Neural cell (in vitro differentiated cells): Measurements from ENCODE around the gene MECP2. TPM values are rescaled to one million over a fixed set of nuclear protein-coding genes. Genes with fewer than 3 reads are reported as not detected.

ENCODE experiments used
- H2AFZ ChIP-seq: fragments of 200-600, 300-800 bp; sonication (generic), shearing (Covaris generic); 2 replicates; pipeline ENCODE4 v1.6.0; 2014; ENCODE audit warnings: low read depth, mild to moderate bottlenecking, antibody characterized with exemption, low read length, moderate library complexity
- H3F3A ChIP-seq: fragments of 200-600 bp; shearing (Covaris generic); 2 replicates; pipeline ENCODE4 v1.6.1; 2016; ENCODE audit warnings: mild to moderate bottlenecking, moderate library complexity, mixed read lengths, antibody characterized with exemption, low read length; ENCODE audit not compliant: insufficient read depth, poor library complexity, severe bottlenecking
- H3K27ac ChIP-seq: fragments of 200-600, 300-800 bp; sonication (generic), shearing (Covaris generic); 2 replicates; pipeline ENCODE4 v1.5.1; 2014; ENCODE audit warnings: mild to moderate bottlenecking, low read length, moderate library complexity
- H3K27me3 ChIP-seq: fragments of 300-800, 200-600 bp; sonication (generic), shearing (Covaris generic); 2 replicates; pipeline ENCODE4 v1.6.0; 2014; ENCODE audit warnings: mild to moderate bottlenecking, low read depth, low read length, moderate library complexity; ENCODE audit not compliant: insufficient read depth
- H3K36me3 ChIP-seq: fragments of 300-800, 200-600 bp; sonication (generic), shearing (Covaris generic); 2 replicates; pipeline ENCODE4 v1.5.1; 2014; ENCODE audit warnings: mild to moderate bottlenecking, antibody characterized with exemption, low read length, moderate library complexity; ENCODE audit not compliant: insufficient read depth
- H3K4me2 ChIP-seq: fragments of 300-800, 200-600 bp; sonication (generic), shearing (Covaris generic); 2 replicates; pipeline ENCODE4 v1.6.0; 2014; ENCODE audit warnings: mild to moderate bottlenecking, low read length
- H3K4me3 ChIP-seq: fragments of 300-800, 200-600 bp; sonication (generic), shearing (Covaris generic); 2 replicates; pipeline ENCODE4 v1.5.1; 2014; ENCODE audit warnings: mild to moderate bottlenecking, low read length, moderate library complexity
- H3K79me2 ChIP-seq: fragments of 200-600 bp; shearing (Covaris generic); replicated peaks from 2 replicates; pipeline ENCODE4 v1.6.0; 2014; ENCODE audit warnings: mild to moderate bottlenecking, low read length, moderate library complexity; ENCODE audit not compliant: insufficient read depth
- H3K9ac ChIP-seq: fragments of 300-800, 200-600 bp; sonication (generic), shearing (Covaris generic); 2 replicates; pipeline ENCODE4 v1.6.1; 2016; ENCODE audit warnings: mild to moderate bottlenecking, low read length, mixed read lengths
- H3K9me2 ChIP-seq: fragments of 200-600 bp; shearing (Covaris generic); 2 replicates; pipeline ENCODE4 v1.6.1; 2016; ENCODE audit warnings: mild to moderate bottlenecking, low read length, mixed read lengths; ENCODE audit not compliant: insufficient read depth
- H3K9me3 ChIP-seq: fragments of 200-600, 300-800 bp; sonication (generic), shearing (Covaris generic); 2 replicates; pipeline ENCODE4 v1.6.1; 2016; ENCODE audit warnings: mild to moderate bottlenecking, mixed run types, low read length, moderate library complexity, mixed read lengths
- H4K20me1 ChIP-seq: fragments of 200-600 bp; shearing (Covaris generic); 2 replicates; pipeline ENCODE4 v1.6.1; 2016; ENCODE audit warnings: mild to moderate bottlenecking, mixed run types; ENCODE audit not compliant: insufficient read depth
- MXI1 ChIP-seq: fragments of 450-650 bp; conservative IDR thresholded peaks from 2 replicates; pipeline ENCODE4 v1.6.1; 2014; ENCODE audit warnings: antibody characterized with exemption, mild to moderate bottlenecking; ENCODE audit not compliant: poor library complexity, severe bottlenecking
- POLR2AphosphoS5 ChIP-seq: IDR thresholded peaks from 2 replicates; pipeline ENCODE4 v1.6.1; 2012
- REST ChIP-seq: IDR thresholded peaks from 2 replicates; pipeline ENCODE4 v1.6.1; 2012; ENCODE audit warnings: borderline replicate concordance
- SMC3 ChIP-seq: fragments of 450-650 bp; conservative IDR thresholded peaks from 2 replicates; pipeline ENCODE4 v1.6.1; 2014; ENCODE audit warnings: antibody characterized with exemption, mild to moderate bottlenecking, moderate library complexity; ENCODE audit not compliant: poor library complexity
- polyA plus RNA-seq: library from polyadenylated mRNA; depleted of rRNA; stranded (reverse); fragments of >200 nt; gene quantifications from 2 replicates; pipeline ENCODE4 v1.2.3, GENCODE V29; 2014
- small RNA-seq, 3 experiments: library from RNA; depleted of rRNA; stranded (forward); fragments of <200 nt; gene quantifications; one replicate each; pipeline ENCODE3, GENCODE V24; 2012

The MECP2 gene
- polyA plus RNA-seq, 1 donor from 2014 or later = 14.5 TPM

- H3K9ac ChIP-seq = peak within 1 kb of the TSS; percentile 98
- no peaks in the 10 kb centered on the region for H3K36me3 ChIP-seq
- no peak within 1 kb of the TSS for H2AFZ ChIP-seq
- no peaks in the 10 kb centered on the region for H4K20me1 ChIP-seq
- H3K79me2 ChIP-seq = peaks cover 10% of the 10 kb centered on the region
- TF ChIP-seq SMC3 (peak; percentile 41), POLR2AphosphoS5 (peak; percentile 69), MXI1 (peak; percentile 56), REST (no peak)
- no peaks in the 10 kb centered on the region for H3K9me3 ChIP-seq
- no peaks in the 10 kb centered on the region for H3F3A ChIP-seq
- no peaks in the 10 kb centered on the region for H3K27me3 ChIP-seq
- H3K9me2 ChIP-seq = no peaks in the 10 kb centered on the region
- peak within 1 kb of the TSS; percentile 98 for H3K27ac ChIP-seq
- no peak within 1 kb of the TSS for H3K4me2 ChIP-seq
- peak within 1 kb of the TSS; percentile 85 for H3K4me3 ChIP-seq
Observed at GRCh38 chrX:153972368-153973126, 125.0 kb downstream of the MECP2 start, which contains the start of gene TMEM187. Gene TMEM187 (plus strand): TSS chrX:153972754. CDS start chrX:153982063, 9,309 bp downstream.

Small RNAs within 50 kb of the gene (small RNA-seq; reads per million reads assigned to genes)
- 0 reads per million in 3 experiments for gene MIR3202-1

Other genes with a start within 250 kb of the MECP2 start
- 88.0 and 119 TPM in 2 replicates for gene L1CAM, start 211.5 kb downstream of the MECP2 start, polyA plus RNA-seq
- gene AVPR2, start 193.0 kb downstream of the MECP2 start, polyA plus RNA-seq = not detected in 2 replicates
- gene ARHGAP4, start 171.5 kb downstream of the MECP2 start, polyA plus RNA-seq = 11.2 and 12.1 TPM in 2 replicates
- 117 and 159 TPM in 2 replicates for gene NAA10, start 162.7 kb downstream of the MECP2 start, polyA plus RNA-seq
- 0.89 and 2.5 TPM in 2 replicates for gene RENBP, start 153.1 kb downstream of the MECP2 start, polyA plus RNA-seq
- gene HCFC1, start 125.9 kb downstream of the MECP2 start, polyA plus RNA-seq = 7.3 and 10.3 TPM in 2 replicates
- gene TMEM187, start 125.0 kb downstream of the MECP2 start, polyA plus RNA-seq = 5.2 and 6.3 TPM in 2 replicates
- gene IRAK1, start 77.8 kb downstream of the MECP2 start, polyA plus RNA-seq = 1.4 and 6.8 TPM in 2 replicates
- gene OPN1LW, start 46.5 kb upstream of the MECP2 start, polyA plus RNA-seq = not detected in 2 replicates
- not detected in 2 replicates for gene OPN1MW, start 84.9 kb upstream of the MECP2 start, polyA plus RNA-seq
- gene OPN1MW2, start 122.0 kb upstream of the MECP2 start, polyA plus RNA-seq = not detected in 2 replicates
- gene OPN1MW3, start 159.9 kb upstream of the MECP2 start, polyA plus RNA-seq = not detected in 2 replicates
- gene TEX28, start 197.4 kb upstream of the MECP2 start, polyA plus RNA-seq = not detected in 2 replicates
- gene TKTL1, start 198.1 kb upstream of the MECP2 start, polyA plus RNA-seq = 0.14 TPM in 1 of 2 replicates, not detected in the other